Astrocyte (in vitro differentiated cells and primary cell): ENCODE data around the gene VPS37B. TPM values are rescaled to one million over a fixed set of nuclear protein-coding genes. Genes with fewer than 3 reads are reported as not detected.

ENCODE experiments used
- DNase-seq: peaks from one replicate; pipeline ENCODE4 v3.0.0-alpha.2; 2010; ENCODE audit warnings: low read depth
- FAIRE-seq: peaks from 2 replicates; lab custom pipeline; 2011; peaks lifted over from hg19 to GRCh38; lab: Jason Lieb, UNC
- H2AFZ ChIP-seq: 2 replicates; pipeline ENCODE4 v1.6.0; 2012; ENCODE audit warnings: low read depth, low read length, inconsistent platforms
- H3K27ac ChIP-seq: 2 replicates; pipeline ENCODE4 v1.5.1; 2011; ENCODE audit warnings: low read depth, low read length, inconsistent platforms
- H3K27me3 ChIP-seq: 2 replicates; pipeline ENCODE4 v1.6.0; 2011; ENCODE audit warnings: low read length, inconsistent platforms; ENCODE audit not compliant: insufficient read depth
- H3K36me3 ChIP-seq: 2 replicates; pipeline ENCODE4 v1.5.1; 2011; ENCODE audit warnings: low read length, inconsistent platforms; ENCODE audit not compliant: insufficient read depth
- H3K4me1 ChIP-seq: 2 replicates; pipeline ENCODE4 v1.5.1; 2011; ENCODE audit warnings: low read length, inconsistent platforms; ENCODE audit not compliant: insufficient read depth
- H3K4me2 ChIP-seq: 2 replicates; pipeline ENCODE4 v1.6.0; 2012; ENCODE audit warnings: low read length, inconsistent platforms
- H3K4me3 ChIP-seq: 2 replicates; pipeline ENCODE4 v1.5.1; 2011; ENCODE audit warnings: low read depth, mild to moderate bottlenecking, low read length, inconsistent platforms; ENCODE audit not compliant: insufficient read depth
- H3K79me2 ChIP-seq: 2 replicates; pipeline ENCODE4 v1.6.0; 2012; ENCODE audit warnings: mild to moderate bottlenecking, low read length, inconsistent platforms; ENCODE audit not compliant: insufficient read depth
- H3K9ac ChIP-seq: 2 replicates; pipeline ENCODE4 v1.6.0; 2012; ENCODE audit warnings: mild to moderate bottlenecking, low read length, inconsistent platforms
- H3K9me3 ChIP-seq: 2 replicates; pipeline ENCODE4 v1.5.1; 2012; ENCODE audit warnings: low read depth, mild to moderate bottlenecking, low read length, inconsistent platforms; ENCODE audit not compliant: insufficient read depth
- H4K20me1 ChIP-seq: 2 replicates; pipeline ENCODE4 v1.6.0; 2012; ENCODE audit warnings: low read length, inconsistent platforms; ENCODE audit not compliant: insufficient read depth
- H3K27ac Mint-ChIP-seq: one replicate; pipeline ENCODE4 v1.8.0; 2021; ENCODE audit warnings: mild to moderate bottlenecking, mixed read lengths; ENCODE audit not compliant: unreplicated experiment
- H3K27me3 Mint-ChIP-seq: one replicate; pipeline ENCODE4 v1.8.0; 2021; ENCODE audit warnings: low read depth, mixed read lengths; ENCODE audit not compliant: unreplicated experiment
- H3K36me3 Mint-ChIP-seq: one replicate; pipeline ENCODE4 v1.8.0; 2021; ENCODE audit warnings: low read depth, mixed read lengths; ENCODE audit not compliant: unreplicated experiment
- H3K4me1 Mint-ChIP-seq: one replicate; pipeline ENCODE4 v1.8.0; 2021; ENCODE audit warnings: low read depth, mixed read lengths; ENCODE audit not compliant: unreplicated experiment
- H3K4me3 Mint-ChIP-seq: one replicate; pipeline ENCODE4 v1.8.0; 2021; ENCODE audit warnings: mild to moderate bottlenecking, moderate library complexity, mixed read lengths; ENCODE audit not compliant: unreplicated experiment
- H3K9me3 Mint-ChIP-seq: one replicate; pipeline ENCODE4 v1.8.0; 2021; ENCODE audit warnings: mild to moderate bottlenecking, mixed read lengths; ENCODE audit not compliant: unreplicated experiment
- CTCF ChIP-seq: IDR thresholded peaks from 2 replicates; pipeline ENCODE4 v1.5.1; 2011; ENCODE audit warnings: low read depth, mild to moderate bottlenecking, inconsistent platforms, low read length, moderate library complexity; ENCODE audit not compliant: insufficient read depth
- EZH2 ChIP-seq: IDR thresholded peaks from 2 replicates; pipeline ENCODE4 v1.6.1; 2012; ENCODE audit warnings: mild to moderate bottlenecking, low read length, inconsistent platforms; ENCODE audit not compliant: insufficient read depth
- total RNA-seq: library from RNA; stranded (reverse); gene quantifications from 2 replicates; pipeline ENCODE4 v1.2.1, GENCODE V29; 2021

VPS37B gene
- total RNA-seq, 1 donor from 2014 or later, result 31.4 TPM

DNA sequence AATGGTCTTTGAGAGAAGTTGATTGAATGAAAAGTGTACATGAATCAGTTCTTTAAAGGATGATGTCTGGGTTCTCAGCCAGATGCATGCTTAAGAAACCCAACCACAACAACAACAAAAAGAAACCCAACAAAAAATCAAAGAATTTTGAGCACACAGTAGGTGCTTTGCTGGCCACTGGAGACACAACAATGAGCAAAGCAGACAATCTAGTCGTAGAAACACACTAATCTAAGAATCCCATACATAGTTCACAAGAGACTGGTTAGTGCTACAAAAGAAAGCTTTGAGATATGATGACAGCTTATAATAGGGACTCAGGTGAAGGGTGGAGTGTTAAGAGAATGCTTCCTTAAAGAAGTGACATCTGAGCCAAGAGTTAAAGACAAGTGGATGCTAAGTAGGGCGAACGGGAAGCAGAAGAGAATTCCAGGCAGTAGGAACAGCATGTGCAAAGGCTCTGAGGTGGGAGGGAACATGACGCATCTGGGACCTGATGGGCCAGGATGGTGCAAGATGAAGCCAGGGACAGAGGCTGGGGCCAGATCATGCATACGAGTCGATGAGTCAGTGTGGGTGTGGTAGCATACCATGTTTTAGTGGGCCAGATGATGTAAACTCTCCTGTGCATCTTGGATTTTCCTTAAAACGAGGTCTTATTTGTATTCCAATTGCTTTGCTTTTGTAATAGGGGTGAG lies 65.3 kb downstream of the VPS37B start:
- FAIRE-seq (no peak), DNase-seq (peak; percentile 73)
- H3K36me3 Mint-ChIP-seq, result no peaks in the 10 kb centered on the region
- H3K9me3 Mint-ChIP-seq, result no peaks in the 10 kb centered on the region
- no peak overlapping the region for H3K4me3 ChIP-seq
- H3K27ac ChIP-seq, result no peak overlapping the region
- H3K79me2 ChIP-seq, result no peaks in the 10 kb centered on the region
- H3K4me3 Mint-ChIP-seq, result no peak overlapping the region
- H3K9me3 ChIP-seq, result no peaks in the 10 kb centered on the region
- no peak overlapping the region for H2AFZ ChIP-seq
- no peaks in the 10 kb centered on the region for H3K4me1 ChIP-seq
- no peak overlapping the region for H3K4me2 ChIP-seq
- no peak for TF ChIP-seq CTCF
- TF ChIP-seq EZH2, result no peak
- H4K20me1 ChIP-seq, result no peaks in the 10 kb centered on the region
- peaks cover 3% of the 10 kb centered on the region for H3K27me3 Mint-ChIP-seq
- H3K27ac Mint-ChIP-seq, result no peak overlapping the region
- no peak overlapping the region for H3K9ac ChIP-seq
- H3K36me3 ChIP-seq, result no peaks in the 10 kb centered on the region
- H3K4me1 Mint-ChIP-seq, result peaks cover 3% of the 10 kb centered on the region
- peaks cover 3% of the 10 kb centered on the region for H3K27me3 ChIP-seq

GRCh38 chr12:122827258-122827657 lies 68.7 kb downstream of the VPS37B start:
- no peak overlapping the region for H3K4me3 Mint-ChIP-seq
- Histone ChIP-seq H3K4me3 (no peak overlapping the region), H3K27me3 (peaks cover 3% of the 10 kb centered on the region), H2AFZ (no peak overlapping the region), H3K27ac (no peak overlapping the region), H3K4me2 (peak overlapping the region; percentile 6), H3K4me1 (no peaks in the 10 kb centered on the region), H4K20me1 (no peaks in the 10 kb centered on the region), H3K79me2 (no peaks in the 10 kb centered on the region), H3K9ac (no peak overlapping the region), H3K9me3 (no peaks in the 10 kb centered on the region), H3K36me3 (no peaks in the 10 kb centered on the region)
- no peak for TF ChIP-seq CTCF
- no peak for TF ChIP-seq EZH2
- H3K27ac Mint-ChIP-seq, result no peak overlapping the region
- H3K36me3 Mint-ChIP-seq, result no peaks in the 10 kb centered on the region
- H3K4me1 Mint-ChIP-seq, result no peaks in the 10 kb centered on the region
- no peak for DNase-seq
- no peak for FAIRE-seq
- H3K9me3 Mint-ChIP-seq, result no peaks in the 10 kb centered on the region
- peaks cover 3% of the 10 kb centered on the region for H3K27me3 Mint-ChIP-seq
